SIG-M5 (cell line): Measurements from ENCODE around the gene C1QTNF8.

Experiments
- DNase-seq: peaks from one replicate; lab custom pipeline; 2025; lab: John Stamatoyannopoulos, UW

The C1QTNF8 gene

GRCh38 chr16:1045310-1045992, 50.6 kb downstream of the C1QTNF8 start:
- DNase-seq = no peak

GRCh38 chr16:1044460-1045309, 51.4 kb downstream of the C1QTNF8 start:
- no peak for DNase-seq

GRCh38 chr16:1043881-1044451, 52.1 kb downstream of the C1QTNF8 start:
- DNase-seq = no peak

GRCh38 chr16:1042866-1043265, 53.2 kb downstream of the C1QTNF8 start:
- no peak for DNase-seq

- DNase-seq = no peak
Observed at GRCh38 chr16:1042049-1042744, 53.8 kb downstream of the C1QTNF8 start.

GRCh38 chr16:1040346-1040745, 55.7 kb downstream of the C1QTNF8 start:
- DNase-seq = no peak

- DNase-seq = no peak
Observed at GRCh38 chr16:1039762-1040161, 56.3 kb downstream of the C1QTNF8 start.

- no peak for DNase-seq
Observed at GRCh38 chr16:1038932-1039331, 57.1 kb downstream of the C1QTNF8 start.
